NB4 (cell line): ENCODE data around the gene SNHG17.
A peak's percentile ranks its signal among the peaks of the same experiment; 100 is the strongest.

ENCODE experiments used
- POLR2A ChIP-seq: IDR thresholded peaks from 2 replicates; pipeline ENCODE4 v1.6.1; 2011; ENCODE audit warnings: mild to moderate bottlenecking; ENCODE audit not compliant: insufficient read length; ENCODE audit errors: extremely low read depth
- TF ChIP-seq, protein P1 (sequence below): IDR thresholded peaks from one replicate; pipeline ENCODE4 v1.5.1; 2012; ENCODE audit warnings: low read depth, low read length

DNA sequence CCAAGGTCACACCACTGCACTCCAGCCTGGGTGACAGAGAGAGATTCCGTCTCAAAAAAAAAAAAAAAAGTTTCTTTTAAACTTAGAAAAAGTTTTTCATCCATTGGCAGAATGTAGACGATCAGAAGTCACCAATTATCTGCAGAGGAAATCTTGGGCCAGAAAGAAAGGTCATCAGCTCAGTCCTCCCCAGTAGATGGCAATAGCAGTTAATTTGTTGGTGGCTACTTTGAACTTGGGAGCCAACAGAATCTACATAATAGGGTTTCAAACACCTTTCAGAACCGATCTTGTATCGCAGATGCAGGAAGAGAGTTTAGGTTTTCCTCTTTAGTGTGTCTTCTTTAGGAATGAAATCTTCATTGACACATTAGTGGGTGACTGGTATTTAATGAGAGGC, 47.2 kb downstream of the SNHG17 start:
- TF ChIP-seq, protein P1, sequence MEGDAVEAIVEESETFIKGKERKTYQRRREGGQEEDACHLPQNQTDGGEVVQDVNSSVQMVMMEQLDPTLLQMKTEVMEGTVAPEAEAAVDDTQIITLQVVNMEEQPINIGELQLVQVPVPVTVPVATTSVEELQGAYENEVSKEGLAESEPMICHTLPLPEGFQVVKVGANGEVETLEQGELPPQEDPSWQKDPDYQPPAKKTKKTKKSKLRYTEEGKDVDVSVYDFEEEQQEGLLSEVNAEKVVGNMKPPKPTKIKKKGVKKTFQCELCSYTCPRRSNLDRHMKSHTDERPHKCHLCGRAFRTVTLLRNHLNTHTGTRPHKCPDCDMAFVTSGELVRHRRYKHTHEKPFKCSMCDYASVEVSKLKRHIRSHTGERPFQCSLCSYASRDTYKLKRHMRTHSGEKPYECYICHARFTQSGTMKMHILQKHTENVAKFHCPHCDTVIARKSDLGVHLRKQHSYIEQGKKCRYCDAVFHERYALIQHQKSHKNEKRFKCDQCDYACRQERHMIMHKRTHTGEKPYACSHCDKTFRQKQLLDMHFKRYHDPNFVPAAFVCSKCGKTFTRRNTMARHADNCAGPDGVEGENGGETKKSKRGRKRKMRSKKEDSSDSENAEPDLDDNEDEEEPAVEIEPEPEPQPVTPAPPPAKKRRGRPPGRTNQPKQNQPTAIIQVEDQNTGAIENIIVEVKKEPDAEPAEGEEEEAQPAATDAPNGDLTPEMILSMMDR: peak; percentile 9
- no peak for TF ChIP-seq POLR2A
